Measurements from ENCODE around the gene DCAF7. TPM values are rescaled to one million over a fixed set of nuclear protein-coding genes. Genes with fewer than 3 reads are reported as not detected.

The DCAF7 gene
- total RNA-seq, 1 experiment from 2014 or later = 58.9 TPM

DNA sequence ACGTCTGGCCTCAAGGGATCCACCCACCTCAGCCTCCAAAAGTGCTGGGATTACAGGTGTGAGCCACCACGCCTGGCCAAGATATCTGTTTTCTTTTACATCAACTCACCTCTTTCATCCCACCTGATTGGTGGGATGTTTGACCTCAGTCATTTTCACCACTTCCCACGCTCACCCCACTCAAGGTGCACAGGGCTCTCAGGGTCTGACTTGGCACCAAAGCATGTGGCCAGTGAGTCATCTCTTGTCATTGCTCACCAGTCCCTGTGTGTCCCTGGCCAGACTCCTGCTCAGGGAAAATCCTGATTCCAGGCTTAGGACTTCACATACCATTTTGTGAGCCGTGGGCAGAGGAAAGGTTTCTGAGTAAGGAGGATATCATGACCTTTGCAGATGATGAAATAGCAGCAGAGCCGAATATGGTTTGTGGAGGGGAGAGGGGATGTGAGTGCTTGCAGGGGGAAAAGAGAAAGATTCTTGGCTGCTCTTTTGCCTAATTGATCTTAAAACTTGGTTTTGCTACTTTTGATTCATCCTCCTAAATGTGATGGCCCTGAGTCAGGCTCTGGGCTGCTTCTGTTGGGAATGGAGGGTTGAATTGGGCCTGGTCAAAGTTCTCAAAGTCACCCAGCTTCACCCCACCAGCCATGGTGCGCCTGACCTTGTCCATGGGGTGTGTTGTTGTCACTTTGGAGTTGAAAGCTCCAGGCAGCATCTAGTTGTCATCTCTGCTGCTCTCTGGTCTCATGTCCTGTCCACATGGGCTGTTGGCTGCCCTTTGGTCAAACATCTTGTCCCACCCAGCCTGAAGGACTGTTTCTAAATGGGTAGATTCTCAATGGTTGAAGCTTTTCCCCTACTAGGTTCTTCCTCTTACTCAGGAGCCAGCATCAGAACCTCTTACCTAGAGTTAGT lies 33.1 kb upstream of the DCAF7 start:
- Mint-ChIP-seq H3K36me3 (ENCODE audit: insufficient read depth, unreplicated experiment) (no peaks in the 10 kb centered on the region), H3K27ac (ENCODE audit: unreplicated experiment) (no peak overlapping the region), H3K4me1 (ENCODE audit: low read depth, unreplicated experiment) (peaks cover 20% of the 10 kb centered on the region), H3K9me3 (ENCODE audit: low read depth, unreplicated experiment) (no peaks in the 10 kb centered on the region), H3K4me3 (ENCODE audit: low read depth, unreplicated experiment) (no peak overlapping the region), H3K27me3 (ENCODE audit: unreplicated experiment) (peaks cover 42% of the 10 kb centered on the region)
- DNase-seq = peak; percentile 28
- intact Hi-C loops (cut with micrococcal nuclease; ENCODE audit: unreplicated experiment) = no loop called here
- CTCF ChIA-PET = no interaction called here
- no TSS peak for BruUV-seq (replicated peaks)
- TF ChIP-seq, protein P1, sequence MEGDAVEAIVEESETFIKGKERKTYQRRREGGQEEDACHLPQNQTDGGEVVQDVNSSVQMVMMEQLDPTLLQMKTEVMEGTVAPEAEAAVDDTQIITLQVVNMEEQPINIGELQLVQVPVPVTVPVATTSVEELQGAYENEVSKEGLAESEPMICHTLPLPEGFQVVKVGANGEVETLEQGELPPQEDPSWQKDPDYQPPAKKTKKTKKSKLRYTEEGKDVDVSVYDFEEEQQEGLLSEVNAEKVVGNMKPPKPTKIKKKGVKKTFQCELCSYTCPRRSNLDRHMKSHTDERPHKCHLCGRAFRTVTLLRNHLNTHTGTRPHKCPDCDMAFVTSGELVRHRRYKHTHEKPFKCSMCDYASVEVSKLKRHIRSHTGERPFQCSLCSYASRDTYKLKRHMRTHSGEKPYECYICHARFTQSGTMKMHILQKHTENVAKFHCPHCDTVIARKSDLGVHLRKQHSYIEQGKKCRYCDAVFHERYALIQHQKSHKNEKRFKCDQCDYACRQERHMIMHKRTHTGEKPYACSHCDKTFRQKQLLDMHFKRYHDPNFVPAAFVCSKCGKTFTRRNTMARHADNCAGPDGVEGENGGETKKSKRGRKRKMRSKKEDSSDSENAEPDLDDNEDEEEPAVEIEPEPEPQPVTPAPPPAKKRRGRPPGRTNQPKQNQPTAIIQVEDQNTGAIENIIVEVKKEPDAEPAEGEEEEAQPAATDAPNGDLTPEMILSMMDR (IDR thresholded peaks at IDR 0.05; ENCODE audit: unreplicated experiment) = no peak

DNA sequence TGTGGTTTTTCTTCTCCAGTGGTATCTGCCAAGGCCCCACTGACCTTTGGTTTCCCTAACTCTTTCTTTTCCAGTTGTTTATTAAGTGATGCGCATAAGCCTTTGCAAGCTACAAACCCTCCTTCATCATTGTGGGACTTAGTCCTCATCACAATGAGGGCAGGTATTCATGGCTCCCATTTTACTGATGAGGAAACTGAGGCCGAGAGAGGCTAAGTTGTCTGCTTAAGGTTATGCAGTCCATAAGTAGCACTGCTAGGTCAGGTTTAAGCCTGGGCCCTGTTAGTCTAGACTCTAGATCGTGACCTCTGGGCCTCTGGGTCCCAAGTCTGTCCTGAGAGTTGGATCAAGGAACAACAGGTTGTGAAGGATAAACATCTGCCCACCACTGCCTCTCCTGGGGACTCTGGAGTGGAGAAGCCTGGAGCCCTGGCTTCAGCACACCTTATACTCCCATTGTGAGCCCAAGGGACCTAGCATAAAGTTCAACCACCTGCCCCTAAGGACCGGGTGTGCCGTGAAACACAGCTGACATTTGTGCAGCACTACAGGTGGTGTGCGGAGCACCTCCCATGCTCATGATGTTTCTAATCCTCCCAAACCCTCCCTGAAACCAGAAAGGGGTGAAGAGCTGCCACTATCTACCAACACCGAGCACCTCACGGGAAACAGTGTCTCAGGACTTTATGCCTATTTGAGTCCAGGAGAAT lies 32.3 kb upstream of the DCAF7 start:
- intact Hi-C loops (cut with micrococcal nuclease; ENCODE audit: unreplicated experiment) = no loop called here
- H3K27ac Mint-ChIP-seq (ENCODE audit: unreplicated experiment) = no peak overlapping the region
- peaks cover 20% of the 10 kb centered on the region for H3K4me1 Mint-ChIP-seq (ENCODE audit: low read depth, unreplicated experiment)
- peaks cover 42% of the 10 kb centered on the region for H3K27me3 Mint-ChIP-seq (ENCODE audit: unreplicated experiment)
- CTCF ChIA-PET = interaction anchor here (0.6 kb wide), 1 partner anchor 1036 kb away, joined by 4 read pairs; no protein-coding TSS in a partner anchor
- H3K4me3 Mint-ChIP-seq (ENCODE audit: low read depth, unreplicated experiment) = no peak overlapping the region
- no peaks in the 10 kb centered on the region for H3K36me3 Mint-ChIP-seq (ENCODE audit: insufficient read depth, unreplicated experiment)
- no peaks in the 10 kb centered on the region for H3K9me3 Mint-ChIP-seq (ENCODE audit: low read depth, unreplicated experiment)
- DNase-seq = no peak
- TF ChIP-seq, protein P1 (IDR thresholded peaks at IDR 0.05; ENCODE audit: unreplicated experiment) = no peak
- no TSS peak for BruUV-seq (replicated peaks)

DNA sequence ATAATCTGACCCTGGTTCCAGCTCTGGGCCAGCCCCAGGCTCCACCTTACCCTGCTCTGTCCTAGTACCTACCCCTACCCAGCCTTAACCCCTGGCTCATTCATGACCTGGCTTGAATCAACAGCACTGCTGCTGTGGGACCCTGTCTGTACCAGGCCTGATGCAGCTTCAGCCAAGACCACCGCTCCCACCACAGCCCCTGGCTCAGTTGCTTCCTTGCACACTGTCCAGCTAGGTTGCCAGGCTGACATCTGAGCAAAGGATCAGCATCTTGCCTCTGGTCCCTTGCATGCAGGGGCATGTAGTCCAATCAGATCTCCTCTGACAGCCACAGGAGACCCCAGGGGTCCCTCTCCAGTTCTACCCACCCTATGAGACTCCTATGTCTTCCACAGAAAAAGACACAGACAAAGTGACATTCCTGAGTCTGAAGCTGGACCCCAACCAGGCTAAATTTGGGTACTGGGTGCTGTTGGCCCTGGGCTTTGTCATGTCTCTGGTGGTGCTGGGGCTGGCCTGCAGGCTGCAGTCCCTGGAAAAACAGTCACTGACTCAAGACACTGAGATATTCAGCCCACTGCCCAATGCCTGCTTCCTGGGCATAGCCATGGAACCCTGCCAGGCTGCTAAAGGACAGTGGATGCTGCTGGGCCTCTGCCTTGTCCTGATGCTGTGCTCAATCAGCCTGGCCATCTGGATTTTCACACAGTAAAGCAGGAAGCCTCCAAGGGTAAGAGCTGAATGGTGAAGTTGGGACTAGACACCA lies 31.0 kb upstream of the DCAF7 start:
- Mint-ChIP-seq H3K36me3 (ENCODE audit: insufficient read depth, unreplicated experiment) (peaks cover 7% of the 10 kb centered on the region), H3K27me3 (ENCODE audit: unreplicated experiment) (peaks cover 46% of the 10 kb centered on the region)
- BruUV-seq (replicated peaks) = no TSS peak

More for the DNA sequence above, 31.0 kb upstream of the DCAF7 start:
- H3K27ac Mint-ChIP-seq (ENCODE audit: unreplicated experiment) = no peak overlapping the region
- no peak for DNase-seq
- H3K4me3 Mint-ChIP-seq (ENCODE audit: low read depth, unreplicated experiment) = no peak overlapping the region
- TF ChIP-seq, protein P1 (IDR thresholded peaks at IDR 0.05; ENCODE audit: unreplicated experiment) = no peak
- H3K4me1 Mint-ChIP-seq (ENCODE audit: low read depth, unreplicated experiment) = peaks cover 20% of the 10 kb centered on the region
- no peaks in the 10 kb centered on the region for H3K9me3 Mint-ChIP-seq (ENCODE audit: low read depth, unreplicated experiment)
- CTCF ChIA-PET = no interaction called here
- intact Hi-C loops (cut with micrococcal nuclease; ENCODE audit: unreplicated experiment) = no loop called here
